Neural progenitor cell (in vitro differentiated cells): ENCODE results near the gene PHYH. TPM values are rescaled to one million over a fixed set of nuclear protein-coding genes. Genes with fewer than 3 reads are reported as not detected.
"Not testable (repeated sequence)": the region's sequence is repeated elsewhere in the genome, so short reads cannot be mapped to it uniquely, and the experiment has no call there.

ENCODE experiments used
- DNase-seq: peaks from one replicate; pipeline ENCODE4 v3.0.0-alpha.2; 2016; ENCODE audit warnings: low spot score
- H2AFZ ChIP-seq: fragments of 200-600 bp; sonication (generic); replicated peaks from 2 replicates; pipeline ENCODE4 v1.6.1; 2016; ENCODE audit warnings: antibody characterized with exemption
- H3F3A ChIP-seq: fragments of 200-600 bp; sonication (generic); 2 replicates; pipeline ENCODE4 v1.6.1; 2016; ENCODE audit warnings: antibody characterized with exemption, low read depth
- H3K27ac ChIP-seq: fragments of 200-600 bp; sonication (generic); 2 replicates; pipeline ENCODE4 v1.5.1; 2016; ENCODE audit warnings: mild to moderate bottlenecking
- H3K27me3 ChIP-seq: fragments of 200-600 bp; sonication (generic); 2 replicates; pipeline ENCODE4 v1.6.1; 2016; ENCODE audit warnings: mild to moderate bottlenecking, moderate library complexity
- H3K36me3 ChIP-seq: fragments of 200-600 bp; sonication (generic); 2 replicates; pipeline ENCODE4 v1.5.1; 2016
- H3K4me1 ChIP-seq: fragments of 200-600 bp; sonication (generic); 2 replicates; pipeline ENCODE4 v1.6.1; 2016; ENCODE audit warnings: mixed run types
- H3K4me2 ChIP-seq: fragments of 200-600 bp; sonication (generic); 2 replicates; pipeline ENCODE4 v1.6.1; 2016
- H3K4me3 ChIP-seq: fragments of 200-600 bp; sonication (generic); 2 replicates; pipeline ENCODE4 v1.5.1; 2016
- H3K79me2 ChIP-seq: fragments of 200-600 bp; sonication (generic); 2 replicates; pipeline ENCODE4 v1.6.1; 2016; ENCODE audit warnings: low read depth
- H3K9ac ChIP-seq: fragments of 200-600 bp; sonication (generic); 2 replicates; pipeline ENCODE4 v1.6.1; 2016
- H3K9me3 ChIP-seq: fragments of 200-600 bp; sonication (generic); 2 replicates; pipeline ENCODE4 v1.5.1; 2016; ENCODE audit warnings: low read depth
- H4K20me1 ChIP-seq: fragments of 200-600 bp; sonication (generic); 2 replicates; pipeline ENCODE4 v1.6.1; 2016; ENCODE audit warnings: low read depth
- H3K27ac Mint-ChIP-seq: 3 replicates; pipeline ENCODE4 v1.8.0; 2021; ENCODE audit warnings: mixed read lengths
- H3K27me3 Mint-ChIP-seq: 2 replicates; pipeline ENCODE4 v1.8.0; 2022; ENCODE audit warnings: low read depth, mild to moderate bottlenecking, inconsistent platforms, moderate library complexity, mixed read lengths; ENCODE audit not compliant: insufficient read depth
- H3K36me3 Mint-ChIP-seq: 3 replicates; pipeline ENCODE4 v1.8.0; 2021; ENCODE audit warnings: mixed read lengths
- H3K4me1 Mint-ChIP-seq: 3 replicates; pipeline ENCODE4 v1.8.0; 2021; ENCODE audit warnings: mixed read lengths
- H3K4me3 Mint-ChIP-seq: 3 replicates; pipeline ENCODE4 v1.8.0; 2021; ENCODE audit warnings: mild to moderate bottlenecking, moderate library complexity, mixed read lengths
- H3K9me3 Mint-ChIP-seq: 3 replicates; pipeline ENCODE4 v1.8.0; 2020; ENCODE audit warnings: mixed read lengths
- CTCF ChIP-seq: fragments of 200-600 bp; sonication (generic); IDR thresholded peaks from 2 replicates; pipeline ENCODE4 v1.5.1; 2017; ENCODE audit warnings: antibody characterized with exemption, mild to moderate bottlenecking
- EZH2 ChIP-seq: fragments of 200-600 bp; sonication (generic); IDR thresholded peaks from 2 replicates; pipeline ENCODE4 v1.6.1; 2017; ENCODE audit warnings: antibody characterized with exemption, mild to moderate bottlenecking, moderate library complexity
- EZH2phosphoT487 ChIP-seq: fragments of 200-600 bp; sonication (generic); IDR thresholded peaks from 2 replicates; pipeline ENCODE4 v1.6.1; 2017; ENCODE audit warnings: antibody characterized with exemption
- total RNA-seq: library from RNA; depleted of rRNA; stranded (reverse); fragments of >200 nt; gene quantifications from 2 replicates; pipeline ENCODE4 v1.2.3, GENCODE V29; 2015; ENCODE audit warnings: low replicate concordance

PHYH gene
- total RNA-seq, 1 donor from 2014 or later, result 22.2 TPM

- Mint-ChIP-seq H3K27me3 (peaks cover 2% of the 10 kb centered on the region), H3K9me3 (no peaks in the 10 kb centered on the region), H3K27ac (no peak overlapping the region), H3K36me3 (peaks cover 45% of the 10 kb centered on the region), H3K4me3 (no peak overlapping the region), H3K4me1 (peaks cover 11% of the 10 kb centered on the region)
- no peaks in the 10 kb centered on the region for H3K27me3 ChIP-seq
- peaks cover 8% of the 10 kb centered on the region for H3K79me2 ChIP-seq
- H3K36me3 ChIP-seq, result peaks cover 10% of the 10 kb centered on the region
- H4K20me1 ChIP-seq, result peaks cover under 1% of the 10 kb centered on the region
- H3K4me1 ChIP-seq, result peaks cover 12% of the 10 kb centered on the region
- no peak for DNase-seq
- H3K4me3 ChIP-seq, result no peak overlapping the region
- no peak overlapping the region for H3K27ac ChIP-seq
- H3K9me3 ChIP-seq, result no peaks in the 10 kb centered on the region
- H2AFZ ChIP-seq, result no peak overlapping the region
- TF ChIP-seq CTCF (no peak), EZH2phosphoT487 (no peak), EZH2 (no peak)
- no peak overlapping the region for H3K9ac ChIP-seq
- H3K4me2 ChIP-seq, result no peak overlapping the region
- H3F3A ChIP-seq, result peaks cover 7% of the 10 kb centered on the region
These were observed 31.8 kb upstream of the PHYH start for GRCh38 chr10:13331646-13332045.

GRCh38 chr10:13330980-13331379 lies 31.1 kb upstream of the PHYH start:
- not testable (repeated sequence) for H3K27ac Mint-ChIP-seq, H3K4me3 Mint-ChIP-seq, H3K9ac ChIP-seq, H3K27ac ChIP-seq, H3K79me2 ChIP-seq, H3F3A ChIP-seq, H3K27me3 ChIP-seq, H3K9me3 Mint-ChIP-seq, H3K27me3 Mint-ChIP-seq, H3K4me3 ChIP-seq, H3K4me2 ChIP-seq, DNase-seq, H2AFZ ChIP-seq, H4K20me1 ChIP-seq, H3K9me3 ChIP-seq
- Histone ChIP-seq H3K4me1 (peaks cover 12% of the 10 kb centered on the region), H3K36me3 (peaks cover 10% of the 10 kb centered on the region)
- peaks cover 11% of the 10 kb centered on the region for H3K4me1 Mint-ChIP-seq
- peaks cover 49% of the 10 kb centered on the region for H3K36me3 Mint-ChIP-seq

- H3K79me2 ChIP-seq, result no peaks in the 10 kb centered on the region
- Mint-ChIP-seq H3K4me3 (no peak overlapping the region), H3K36me3 (peaks cover 58% of the 10 kb centered on the region), H3K27ac (no peak overlapping the region), H3K27me3 (peaks cover 2% of the 10 kb centered on the region), H3K9me3 (no peaks in the 10 kb centered on the region), H3K4me1 (peaks cover 11% of the 10 kb centered on the region)
- TF ChIP-seq EZH2phosphoT487, result no peak
- no peak for TF ChIP-seq EZH2
- no peak for TF ChIP-seq CTCF
- H3F3A ChIP-seq, result peaks cover 7% of the 10 kb centered on the region
- H3K27ac ChIP-seq, result peak overlapping the region; percentile 70
- no peaks in the 10 kb centered on the region for H4K20me1 ChIP-seq
- no peak overlapping the region for H2AFZ ChIP-seq
- no peak overlapping the region for H3K4me3 ChIP-seq
- no peak for DNase-seq
- H3K4me1 ChIP-seq, result peaks cover 12% of the 10 kb centered on the region
- no peak overlapping the region for H3K4me2 ChIP-seq
- no peaks in the 10 kb centered on the region for H3K27me3 ChIP-seq
- peaks cover 13% of the 10 kb centered on the region for H3K36me3 ChIP-seq
- no peaks in the 10 kb centered on the region for H3K9me3 ChIP-seq
- no peak overlapping the region for H3K9ac ChIP-seq
These were observed 29.7 kb upstream of the PHYH start for GRCh38 chr10:13329565-13329964.

DNA sequence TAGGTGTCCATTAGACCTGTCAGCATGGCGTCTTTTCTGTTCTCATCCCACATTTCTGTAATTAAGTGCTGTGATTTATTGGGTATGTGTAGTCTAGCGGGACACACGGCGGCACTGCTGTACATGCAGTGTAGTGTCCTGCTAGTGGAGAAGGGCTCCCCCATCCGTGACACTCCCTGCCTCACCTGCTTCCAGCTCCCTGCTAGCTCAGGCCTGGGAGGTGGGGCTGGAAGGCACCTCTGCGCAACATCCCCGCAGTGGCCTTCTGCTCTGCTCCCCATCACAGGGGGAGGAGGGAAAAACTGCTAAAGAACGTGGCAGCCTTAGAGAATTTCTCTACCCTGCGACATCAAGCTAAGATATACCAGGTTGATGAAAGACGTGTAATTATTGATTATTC lies 28.7 kb upstream of the PHYH start:
- no peak overlapping the region for H3K4me3 ChIP-seq
- peaks cover 19% of the 10 kb centered on the region for H3K36me3 ChIP-seq
- no peak for TF ChIP-seq CTCF
- TF ChIP-seq EZH2, result no peak
- TF ChIP-seq EZH2phosphoT487, result no peak
- H3K4me1 ChIP-seq, result peaks cover 12% of the 10 kb centered on the region
- no peaks in the 10 kb centered on the region for H3K79me2 ChIP-seq
- Mint-ChIP-seq H3K4me1 (peaks cover 11% of the 10 kb centered on the region), H3K27ac (no peak overlapping the region), H3K36me3 (peaks cover 57% of the 10 kb centered on the region), H3K9me3 (no peaks in the 10 kb centered on the region), H3K4me3 (no peak overlapping the region), H3K27me3 (peaks cover 2% of the 10 kb centered on the region)
- no peak for DNase-seq
- no peak overlapping the region for H2AFZ ChIP-seq
- no peak overlapping the region for H3K9ac ChIP-seq
- peaks cover 7% of the 10 kb centered on the region for H3F3A ChIP-seq
- H3K4me2 ChIP-seq, result no peak overlapping the region
- H3K9me3 ChIP-seq, result no peaks in the 10 kb centered on the region
- no peak overlapping the region for H3K27ac ChIP-seq
- no peaks in the 10 kb centered on the region for H3K27me3 ChIP-seq
- no peaks in the 10 kb centered on the region for H4K20me1 ChIP-seq
